Adrenal gland (tissue), 12 donors: ENCODE results near the gene DSC2. TPM values are rescaled to one million over a fixed set of nuclear protein-coding genes. Genes with fewer than 3 reads are reported as not detected.
"Not testable (repeated sequence)": the region's sequence is repeated elsewhere in the genome, so short reads cannot be mapped to it uniquely, and the experiment has no call there.

Source experiments
- DNase-seq, 7 donors: peaks; one replicate each; pipeline ENCODE4 v3.0.0-alpha.2; 2019 to 2020
- H3K27ac ChIP-seq, 5 donors: fragments of 200-600 bp; sonication (generic) in 4 of 5; 1 replicate in 3 of 5; 2 replicates in 2 of 5; pipeline versions ENCODE4 v1.5.1 to v1.8.0; 2016 to 2020; ENCODE audit warnings: mild to moderate bottlenecking in 1 of 5
- H3K27me3 ChIP-seq: fragments of 200-600 bp; 2 replicates; pipeline ENCODE4 v1.8.0; 2021
- H3K36me3 ChIP-seq, 2 donors: fragments of 200-600 bp; replicated peaks in 1 of 2; 1 replicate in 1 of 2; 2 replicates in 1 of 2; pipeline versions ENCODE4 v1.5.1 to v1.8.0; 2018 to 2022
- H3K4me1 ChIP-seq, 2 donors: fragments of 200-600 bp; replicated peaks in 1 of 2; 1 replicate in 1 of 2; 2 replicates in 1 of 2; pipeline versions ENCODE4 v1.5.1 to v1.8.0; 2018 to 2021
- H3K4me3 ChIP-seq, 4 donors: fragments of 200-600 bp; sonication (generic) in 3 of 4; one replicate each; pipeline ENCODE4 v1.5.1; 2016 to 2018
- H3K9me3 ChIP-seq, 3 donors: fragments of 200-600 bp; sonication (generic) in 1 of 3; replicated peaks in 1 of 3; 1 replicate in 2 of 3; 2 replicates in 1 of 3; pipeline versions ENCODE4 v1.5.1 to v1.8.0; 2016 to 2021
- POLR2A ChIP-seq, 2 donors: fragments of 450-650 bp; IDR thresholded peaks; one replicate each; pipeline ENCODE4 v1.6.1; 2017; ENCODE audit warnings: antibody characterized with exemption in 2 of 2, mild to moderate bottlenecking in 2 of 2, moderate library complexity in 1 of 2
- WGBS, 4 donors: extraction: QIAGEN DNeasy Blood & Tissue Kit in 2 of 4; methylation state at CpG; one replicate each; pipeline versions ENCODE4 v1.1.5 to v1.1.7; 2013 to 2017; 5-methylcytosine and 5-hydroxymethylcytosine counted together
- intact Hi-C, 2 donors: fragments of 100-400 bp; cut with DNase I; formaldehyde crosslinking; loops; one replicate each; pipeline versions ENCODE4 v1.14.1 to v1.15.0; 2022 to 2023
- polyA plus RNA-seq, 3 donors: library from polyadenylated mRNA; stranded (reverse); fragments of 200-250 nt in 2 of 3; fragments of 350-450 nt in 1 of 3; fragmentation: Illumina TruSeq in 1 of 3; extraction: RNeasy Lipid Tissue Mini Kit (QIAGEN cat#74804) in 1 of 3; gene quantifications; one replicate each; pipeline ENCODE4 v1.2.3, GENCODE V29; 2013 to 2014
- total RNA-seq, 9 donors: library from RNA; depleted of rRNA in 4 of 9; stranded (reverse); fragments of >200 nt in 4 of 9; fragments of 120-200 nt in 1 of 9; fragmentation: NEBNext Ultra II Directional in 1 of 9; extraction: Animal tissue kit (Norgen Biotek cat#: 25700) in 1 of 9; gene quantifications; one replicate each; pipeline versions ENCODE4 v1.1.0 to v1.2.4, GENCODE V29; 2013 to 2023
- TF ChIP-seq, protein P1 (sequence below), 6 experiments: fragments of 450-650 bp in 4 of 6; fragments of 200-600 bp in 2 of 6; sonication (generic) in 1 of 6; IDR thresholded peaks; 1 replicate in 5 of 6; 2 replicates in 1 of 6; pipeline versions ENCODE4 v1.5.1 to v1.8.0; 2016 to 2021; ENCODE audit warnings: antibody characterized with exemption in 6 of 6, mild to moderate bottlenecking in 2 of 6, moderate library complexity in 1 of 6
- donor health status: healthy with polysubstance abuse.
- donor health status: Bipolar disorder and iron deficiency.
- donor health status: DM: yes; HTN: yes; CAD: no.
- donor health status: DM: no; HTN: no; CAD: no.
- donor health status: DM: no; HTN: no; CAD: no.
- donor health status: DM: yes; HTN: yes; CAD: no.

Gene DSC2
- total and polyA plus RNA-seq, 12 donors = 0.48 to 14.2 (median 4.5) TPM

DNA sequence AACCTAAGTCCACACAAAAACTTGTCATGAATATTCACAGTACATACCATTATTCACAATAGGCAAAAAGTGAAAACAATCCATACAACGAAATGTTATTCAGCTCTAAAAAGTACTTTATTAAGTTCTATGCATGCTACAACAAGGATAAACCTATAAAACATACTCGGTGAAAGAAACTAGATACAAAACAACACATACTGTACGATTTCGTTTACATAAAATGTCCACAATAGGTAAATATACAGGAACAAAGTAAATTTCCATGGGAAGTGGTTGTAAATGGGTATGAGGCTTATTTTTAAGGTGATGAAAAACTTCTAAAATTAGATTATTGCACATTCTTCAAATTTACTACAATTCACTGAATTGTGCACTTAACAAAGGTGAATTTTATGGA lies 67.7 kb downstream of the DSC2 start:
- WGBS, 4 donors = 73 to 82% (median 78%) methylated on average over 4 of the region's 4 CpGs
- intact Hi-C loops = no loop called here
- Histone ChIP-seq H3K4me1 (no peaks in the 10 kb centered on the region), H3K4me3 (no peak overlapping the region), H3K36me3 (no peaks in the 10 kb centered on the region), H3K27ac (no peak overlapping the region), H3K27me3 (peaks cover 8% of the 10 kb centered on the region), H3K9me3 (no peaks in the 10 kb centered on the region)
- no peak for DNase-seq
- no peak for TF ChIP-seq POLR2A (IDR thresholded peaks at IDR 0.05)
- TF ChIP-seq, protein P1, sequence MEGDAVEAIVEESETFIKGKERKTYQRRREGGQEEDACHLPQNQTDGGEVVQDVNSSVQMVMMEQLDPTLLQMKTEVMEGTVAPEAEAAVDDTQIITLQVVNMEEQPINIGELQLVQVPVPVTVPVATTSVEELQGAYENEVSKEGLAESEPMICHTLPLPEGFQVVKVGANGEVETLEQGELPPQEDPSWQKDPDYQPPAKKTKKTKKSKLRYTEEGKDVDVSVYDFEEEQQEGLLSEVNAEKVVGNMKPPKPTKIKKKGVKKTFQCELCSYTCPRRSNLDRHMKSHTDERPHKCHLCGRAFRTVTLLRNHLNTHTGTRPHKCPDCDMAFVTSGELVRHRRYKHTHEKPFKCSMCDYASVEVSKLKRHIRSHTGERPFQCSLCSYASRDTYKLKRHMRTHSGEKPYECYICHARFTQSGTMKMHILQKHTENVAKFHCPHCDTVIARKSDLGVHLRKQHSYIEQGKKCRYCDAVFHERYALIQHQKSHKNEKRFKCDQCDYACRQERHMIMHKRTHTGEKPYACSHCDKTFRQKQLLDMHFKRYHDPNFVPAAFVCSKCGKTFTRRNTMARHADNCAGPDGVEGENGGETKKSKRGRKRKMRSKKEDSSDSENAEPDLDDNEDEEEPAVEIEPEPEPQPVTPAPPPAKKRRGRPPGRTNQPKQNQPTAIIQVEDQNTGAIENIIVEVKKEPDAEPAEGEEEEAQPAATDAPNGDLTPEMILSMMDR (IDR thresholded peaks at IDR 0.05) = no peak

- Histone ChIP-seq H3K4me3 (no peak overlapping the region), H3K27ac (no peak overlapping the region), H3K4me1 (no peaks in the 10 kb centered on the region), H3K9me3 (no peaks in the 10 kb centered on the region), H3K27me3 (no peaks in the 10 kb centered on the region), H3K36me3 (no peaks in the 10 kb centered on the region)
- DNase-seq = no peak
- 48 to 63% (median 53%) methylated on average over 4 of the region's 4 CpGs for WGBS, 4 donors
- no peak for TF ChIP-seq POLR2A (IDR thresholded peaks at IDR 0.05)
- intact Hi-C loops = no loop called here
Observed at GRCh38 chr18:31030574-31031278, 71.5 kb downstream of the DSC2 start.

DNA sequence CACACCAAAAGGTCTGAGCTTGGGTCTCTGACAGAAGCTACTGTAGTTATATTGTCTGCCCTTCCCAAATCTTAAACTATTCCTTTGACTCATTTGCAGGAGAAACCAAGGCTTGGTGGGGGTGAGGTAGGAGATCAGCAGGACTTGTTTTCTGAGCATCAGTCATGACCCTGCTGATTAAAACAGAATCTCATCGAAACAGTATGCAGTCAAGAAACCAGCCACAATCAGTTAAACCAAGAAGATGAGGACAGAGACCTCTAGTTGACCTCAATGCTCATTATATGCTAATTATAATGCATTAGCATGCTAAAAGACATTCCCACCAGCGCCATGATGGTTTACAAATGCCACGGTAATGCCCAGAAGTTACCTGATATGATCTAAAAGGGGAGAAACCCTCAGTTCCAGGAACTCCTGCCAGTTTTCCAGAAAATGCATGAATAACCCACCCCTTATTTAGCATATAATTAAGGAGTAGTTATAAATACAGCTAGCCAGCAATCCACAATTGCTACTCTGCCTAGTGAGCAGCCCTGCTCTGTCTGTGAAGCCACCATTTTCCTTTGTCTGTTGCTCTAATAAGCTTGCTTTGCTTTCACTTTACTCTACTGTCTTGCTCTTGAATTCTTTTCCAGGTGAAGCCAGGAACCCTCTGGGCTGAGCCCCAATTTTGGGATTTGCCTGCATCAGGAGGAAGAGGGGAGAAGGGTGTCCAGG lies 86.3 kb downstream of the DSC2 start:
- Histone ChIP-seq H3K4me1 (no peaks in the 10 kb centered on the region), H3K27me3 (no peaks in the 10 kb centered on the region), H3K9me3 (no peaks in the 10 kb centered on the region), H3K4me3 (no peak overlapping the region), H3K36me3 (no peaks in the 10 kb centered on the region), H3K27ac (no peak overlapping the region)
- DNase-seq = no peak
- intact Hi-C loops = no loop called here
- TF ChIP-seq, protein P1 (IDR thresholded peaks at IDR 0.05) = no peak
- TF ChIP-seq POLR2A (IDR thresholded peaks at IDR 0.05) = no peak
- 79 to 86% (median 82%) methylated on average over 3 of the region's 3 CpGs for WGBS, 4 donors

GRCh38 chr18:31011455-31011854 lies 90.8 kb downstream of the DSC2 start:
- WGBS, 4 donors = 86 to 95% (median 90%) methylated on average over 5 to 7 of the region's 7 CpGs
- DNase-seq, intact Hi-C loops: not testable (repeated sequence)

GRCh38 chr18:31010601-31011000 lies 91.6 kb downstream of the DSC2 start:
- Histone ChIP-seq H3K36me3 (no peaks in the 10 kb centered on the region), H3K9me3 (no peaks in the 10 kb centered on the region), H3K27ac (no peak overlapping the region), H3K27me3 (no peaks in the 10 kb centered on the region), H3K4me3 (no peak overlapping the region), H3K4me1 (no peaks in the 10 kb centered on the region)
- DNase-seq = no peak
- intact Hi-C loops = no loop called here
- TF ChIP-seq, protein P1 (IDR thresholded peaks at IDR 0.05) = no peak
- TF ChIP-seq POLR2A (IDR thresholded peaks at IDR 0.05) = no peak
- WGBS, 4 donors = 74 to 82% (median 79%) methylated on average over 4 of the region's 4 CpGs

More at GRCh38 chr18:31011455-31011854, 90.8 kb downstream of the DSC2 start:
- not testable (repeated sequence) for H3K27ac ChIP-seq, H3K4me1 ChIP-seq, H3K36me3 ChIP-seq, H3K27me3 ChIP-seq, H3K9me3 ChIP-seq, H3K4me3 ChIP-seq

Other genes starting within 250 kb of the DSC2 start
- 1 to 10 TPM in 4 of 9 donors, under 1 TPM in 5; 0.11 to 4.7 (median 0.42) TPM for gene DSC3, start 59.7 kb downstream of the DSC2 start, total RNA-seq
- under 1 TPM; 0.08 to 0.48 (median 0.13) TPM for gene DSC3, start 59.7 kb downstream of the DSC2 start, polyA plus RNA-seq
- gene DSC1, start 60.4 kb upstream of the DSC2 start, total RNA-seq = not detected
- gene DSC1, start 60.4 kb upstream of the DSC2 start, polyA plus RNA-seq = not detected
- not detected for gene DSG1, start 215.7 kb upstream of the DSC2 start, total RNA-seq
- under 1 TPM in 1 of 3 donors, not detected in 2; 0.03 TPM for gene DSG1, start 215.7 kb upstream of the DSC2 start, polyA plus RNA-seq